ENCODE measurements around the gene TOM1L2. TPM values are rescaled to one million over a fixed set of nuclear protein-coding genes. Genes with fewer than 3 reads are reported as not detected.

TOM1L2 gene
- total RNA-seq, 1 donor from 2014 or later = 13.4 TPM

DNA sequence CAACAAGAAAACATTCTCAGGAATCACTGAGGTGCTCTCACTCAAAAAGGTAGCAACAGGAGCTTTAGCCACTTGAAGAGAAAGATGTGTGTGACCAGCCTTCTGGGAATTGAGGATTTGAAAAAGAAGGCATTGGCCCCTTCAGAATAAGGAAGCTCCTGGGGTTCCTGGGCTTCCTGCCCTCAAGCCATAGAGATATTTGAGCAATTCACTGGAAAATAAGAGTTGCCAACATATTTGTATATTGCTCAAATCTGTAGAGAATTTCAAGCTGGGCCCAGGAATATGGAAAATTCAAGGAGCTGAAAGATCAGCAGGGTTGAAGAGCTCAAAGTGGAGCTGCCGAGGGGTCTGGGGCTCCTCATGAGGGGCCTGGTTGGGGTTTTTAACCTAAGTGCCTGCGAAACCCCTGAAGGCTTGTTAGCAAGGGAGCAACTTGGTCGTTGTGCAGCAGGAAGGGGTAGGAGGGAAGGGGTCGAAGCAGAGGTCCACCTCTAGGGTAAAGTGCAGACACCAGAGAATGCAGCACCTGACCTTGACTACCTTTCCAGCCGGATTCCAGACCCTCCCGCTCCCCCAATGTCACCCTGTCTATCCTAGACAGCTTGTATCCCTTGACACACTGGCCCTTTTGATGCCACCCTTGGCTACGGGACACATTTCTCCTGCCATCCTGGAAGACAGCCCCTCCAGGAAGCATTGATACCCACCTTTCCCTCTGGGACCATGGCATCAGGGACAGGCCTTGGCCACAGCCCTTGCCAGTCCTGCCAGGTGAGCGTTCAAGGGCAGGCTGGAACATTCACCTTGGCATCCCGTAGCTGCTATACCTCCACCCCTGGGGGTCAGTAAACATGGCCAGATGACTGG is 67.8 kb downstream of the TOM1L2 start:
- H3K36me3 Mint-ChIP-seq (ENCODE audit: low read depth) = no peaks in the 10 kb centered on the region
- no peaks in the 10 kb centered on the region for H3K27me3 Mint-ChIP-seq (ENCODE audit: low read depth)
- no peaks in the 10 kb centered on the region for H3K9me3 Mint-ChIP-seq
- no peaks in the 10 kb centered on the region for H3K4me1 Mint-ChIP-seq (ENCODE audit: low read depth)
- H3K4me3 Mint-ChIP-seq (ENCODE audit: low read depth) = no peak overlapping the region
- intact Hi-C loops (cut with micrococcal nuclease) = no loop called here
- H3K27ac Mint-ChIP-seq = no peak overlapping the region
- no peak for DNase-seq (ENCODE audit: low spot score)

GRCh38 chr17:17902877-17903276 is 69.3 kb downstream of the TOM1L2 start:
- Mint-ChIP-seq H3K4me1 (ENCODE audit: low read depth) (no peaks in the 10 kb centered on the region), H3K27me3 (ENCODE audit: low read depth) (no peaks in the 10 kb centered on the region), H3K4me3 (ENCODE audit: low read depth) (no peak overlapping the region), H3K27ac (no peak overlapping the region), H3K9me3 (no peaks in the 10 kb centered on the region), H3K36me3 (ENCODE audit: low read depth) (no peaks in the 10 kb centered on the region)
- no peak for DNase-seq (ENCODE audit: low spot score)
- intact Hi-C loops (cut with micrococcal nuclease) = no loop called here

DNA sequence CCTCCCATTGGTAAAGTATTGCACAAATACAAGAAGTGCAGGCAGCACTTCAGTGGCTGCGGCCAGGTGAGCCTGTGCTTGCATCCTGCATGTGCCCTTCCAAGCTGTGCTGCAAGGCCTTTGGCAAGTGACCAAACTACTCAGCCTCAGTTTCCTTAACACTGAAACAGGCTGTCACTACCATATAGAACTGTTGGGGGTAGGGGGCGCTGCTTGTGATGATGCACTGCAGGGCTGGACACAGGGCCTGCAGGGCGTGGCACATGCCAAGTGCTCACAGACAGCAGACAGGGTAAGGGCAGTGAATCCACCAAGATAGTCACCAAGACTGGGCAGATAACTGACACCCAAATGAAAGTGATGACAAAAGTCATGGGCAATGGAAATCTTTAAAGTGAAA is 69.8 kb downstream of the TOM1L2 start:
- Mint-ChIP-seq H3K36me3 (ENCODE audit: low read depth) (peaks cover 3% of the 10 kb centered on the region), H3K27me3 (ENCODE audit: low read depth) (no peaks in the 10 kb centered on the region), H3K27ac (no peak overlapping the region), H3K4me3 (ENCODE audit: low read depth) (no peak overlapping the region), H3K4me1 (ENCODE audit: low read depth) (no peaks in the 10 kb centered on the region), H3K9me3 (no peaks in the 10 kb centered on the region)
- intact Hi-C loops (cut with micrococcal nuclease) = no loop called here
- no peak for DNase-seq (ENCODE audit: low spot score)

DNA sequence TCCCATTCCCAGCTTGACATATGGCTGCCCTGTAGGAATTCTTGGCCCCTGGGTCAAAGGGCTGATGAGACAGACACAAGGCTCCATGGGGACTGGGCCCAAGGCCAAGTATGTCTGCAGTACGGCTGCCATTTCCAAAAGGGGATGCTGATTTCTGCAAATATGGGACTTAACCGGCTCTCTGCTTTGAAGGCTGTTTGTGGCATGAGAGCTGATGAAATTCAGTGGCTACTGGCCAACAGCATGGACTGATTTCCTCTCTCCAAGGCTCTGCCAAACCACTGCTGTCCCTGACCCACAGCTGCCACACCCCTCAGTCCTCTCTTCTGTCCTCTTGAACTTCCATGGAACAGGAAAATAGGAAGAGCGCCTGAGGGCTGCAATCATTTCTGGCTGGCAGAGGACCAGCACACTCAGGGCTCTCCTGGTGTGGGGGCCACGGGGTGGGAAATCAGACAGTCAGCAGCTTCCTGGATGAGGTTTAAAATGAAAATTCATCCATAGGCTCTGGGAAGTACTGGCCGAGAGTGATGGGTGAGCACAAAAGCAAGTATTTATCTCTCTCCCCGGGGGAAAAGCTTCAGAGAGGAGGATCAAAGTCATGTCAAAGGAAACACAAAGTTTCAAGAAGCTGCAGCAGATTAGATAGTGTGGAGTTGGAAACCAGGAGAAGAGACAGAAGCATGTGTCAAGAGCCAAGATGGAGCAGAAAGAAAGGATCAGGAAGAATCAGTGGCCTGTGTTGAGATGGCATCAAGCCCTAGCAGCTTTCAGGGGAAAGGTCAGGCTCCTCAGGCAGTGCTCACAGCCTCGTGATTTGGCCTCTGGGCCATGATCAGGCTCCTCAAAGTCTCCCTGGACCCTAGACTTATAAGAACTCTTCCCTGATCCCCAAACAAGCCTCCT is 71.3 kb downstream of the TOM1L2 start:
- intact Hi-C loops (cut with micrococcal nuclease) = no loop called here
- Mint-ChIP-seq H3K4me3 (ENCODE audit: low read depth) (no peak overlapping the region), H3K27ac (no peak overlapping the region), H3K9me3 (no peaks in the 10 kb centered on the region), H3K4me1 (ENCODE audit: low read depth) (no peaks in the 10 kb centered on the region), H3K27me3 (ENCODE audit: low read depth) (no peaks in the 10 kb centered on the region), H3K36me3 (ENCODE audit: low read depth) (peaks cover 3% of the 10 kb centered on the region)
- no peak for DNase-seq (ENCODE audit: low spot score)

GRCh38 chr17:17899486-17899885 is 72.7 kb downstream of the TOM1L2 start:
- Mint-ChIP-seq H3K27ac (no peak overlapping the region), H3K9me3 (no peaks in the 10 kb centered on the region), H3K36me3 (ENCODE audit: low read depth) (peaks cover 3% of the 10 kb centered on the region), H3K27me3 (ENCODE audit: low read depth) (no peaks in the 10 kb centered on the region), H3K4me1 (ENCODE audit: low read depth) (no peaks in the 10 kb centered on the region), H3K4me3 (ENCODE audit: low read depth) (no peak overlapping the region)
- intact Hi-C loops (cut with micrococcal nuclease) = no loop called here
- DNase-seq (ENCODE audit: low spot score) = no peak

DNA sequence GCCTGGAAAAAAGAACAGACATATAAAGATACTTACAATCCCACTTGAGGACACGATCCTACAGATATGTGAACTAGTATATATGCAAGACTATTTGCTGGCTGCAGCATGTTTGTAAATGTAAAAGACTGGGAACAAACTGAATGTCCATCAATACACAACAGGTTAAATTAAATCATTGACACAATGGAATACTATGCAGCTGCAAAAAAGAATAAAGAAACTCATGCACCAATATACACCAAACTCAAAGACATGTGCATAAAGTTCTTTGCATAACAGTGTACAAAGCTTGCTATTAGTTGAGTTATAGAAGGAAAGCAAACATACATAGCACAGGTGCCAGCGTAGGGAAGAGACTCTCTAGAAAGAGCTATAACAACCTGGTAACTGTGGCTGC is 73.5 kb downstream of the TOM1L2 start:
- DNase-seq (ENCODE audit: low spot score) = no peak
- Mint-ChIP-seq H3K4me1 (ENCODE audit: low read depth) (no peaks in the 10 kb centered on the region), H3K27ac (no peak overlapping the region), H3K36me3 (ENCODE audit: low read depth) (peaks cover 3% of the 10 kb centered on the region), H3K27me3 (ENCODE audit: low read depth) (no peaks in the 10 kb centered on the region), H3K4me3 (ENCODE audit: low read depth) (no peak overlapping the region), H3K9me3 (no peaks in the 10 kb centered on the region)
- intact Hi-C loops (cut with micrococcal nuclease) = no loop called here

- no peak for DNase-seq (ENCODE audit: low spot score)
- intact Hi-C loops (cut with micrococcal nuclease) = no loop called here
- H3K4me3 Mint-ChIP-seq (ENCODE audit: low read depth) = no peak overlapping the region
- H3K4me1 Mint-ChIP-seq (ENCODE audit: low read depth) = no peaks in the 10 kb centered on the region
- H3K36me3 Mint-ChIP-seq (ENCODE audit: low read depth) = peaks cover 9% of the 10 kb centered on the region
- no peaks in the 10 kb centered on the region for H3K9me3 Mint-ChIP-seq
- no peak overlapping the region for H3K27ac Mint-ChIP-seq
- no peaks in the 10 kb centered on the region for H3K27me3 Mint-ChIP-seq (ENCODE audit: low read depth)
Observed at GRCh38 chr17:17897442-17897841, 74.8 kb downstream of the TOM1L2 start.

GRCh38 chr17:17896746-17897145 is 75.5 kb downstream of the TOM1L2 start:
- no peaks in the 10 kb centered on the region for H3K27me3 Mint-ChIP-seq (ENCODE audit: low read depth)
- H3K36me3 Mint-ChIP-seq (ENCODE audit: low read depth) = peaks cover 12% of the 10 kb centered on the region
- no peak for DNase-seq (ENCODE audit: low spot score)
- no peak overlapping the region for H3K27ac Mint-ChIP-seq
- H3K4me1 Mint-ChIP-seq (ENCODE audit: low read depth) = no peaks in the 10 kb centered on the region
- no peaks in the 10 kb centered on the region for H3K9me3 Mint-ChIP-seq
- intact Hi-C loops (cut with micrococcal nuclease) = no loop called here
- H3K4me3 Mint-ChIP-seq (ENCODE audit: low read depth) = no peak overlapping the region

GRCh38 chr17:17893801-17894644 is 78.2 kb downstream of the TOM1L2 start:
- no peaks in the 10 kb centered on the region for H3K27me3 Mint-ChIP-seq (ENCODE audit: low read depth)
- intact Hi-C loops (cut with micrococcal nuclease) = no loop called here
- H3K27ac Mint-ChIP-seq = no peak overlapping the region
- H3K36me3 Mint-ChIP-seq (ENCODE audit: low read depth) = peaks cover 15% of the 10 kb centered on the region
- no peak for DNase-seq (ENCODE audit: low spot score)
- no peaks in the 10 kb centered on the region for H3K4me1 Mint-ChIP-seq (ENCODE audit: low read depth)
- no peak overlapping the region for H3K4me3 Mint-ChIP-seq (ENCODE audit: low read depth)
- no peaks in the 10 kb centered on the region for H3K9me3 Mint-ChIP-seq

GRCh38 chr17:17892731-17893130 is 79.5 kb downstream of the TOM1L2 start:
- intact Hi-C loops (cut with micrococcal nuclease) = no loop called here
- Mint-ChIP-seq H3K9me3 (no peaks in the 10 kb centered on the region), H3K27me3 (ENCODE audit: low read depth) (no peaks in the 10 kb centered on the region), H3K4me1 (ENCODE audit: low read depth) (no peaks in the 10 kb centered on the region), H3K4me3 (ENCODE audit: low read depth) (no peak overlapping the region), H3K36me3 (ENCODE audit: low read depth) (peaks cover 15% of the 10 kb centered on the region), H3K27ac (no peak overlapping the region)
- no peak for DNase-seq (ENCODE audit: low spot score)

DNA sequence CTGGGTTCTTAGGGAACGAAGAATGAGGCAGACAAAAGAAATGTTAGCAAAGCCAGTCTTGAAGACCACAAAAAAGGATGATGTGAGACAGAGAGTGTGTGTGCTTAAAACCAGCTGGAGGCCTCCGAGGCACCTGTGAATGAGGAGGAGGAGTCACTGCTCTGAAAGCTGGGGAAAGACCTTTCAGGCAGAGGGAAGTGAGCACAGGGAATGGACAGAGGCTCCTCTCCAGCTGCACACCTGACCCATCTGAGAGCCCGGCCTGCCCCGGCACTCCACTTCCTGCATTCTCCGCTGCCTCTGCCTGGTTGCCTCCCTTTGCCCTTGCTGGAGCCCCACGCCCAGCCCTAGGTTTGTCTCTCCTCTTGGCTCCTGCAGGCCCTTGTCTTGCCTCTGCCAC is 80.2 kb downstream of the TOM1L2 start:
- Mint-ChIP-seq H3K27me3 (ENCODE audit: low read depth) (no peaks in the 10 kb centered on the region), H3K4me1 (ENCODE audit: low read depth) (no peaks in the 10 kb centered on the region), H3K9me3 (no peaks in the 10 kb centered on the region), H3K27ac (no peak overlapping the region), H3K36me3 (ENCODE audit: low read depth) (peaks cover 12% of the 10 kb centered on the region), H3K4me3 (ENCODE audit: low read depth) (no peak overlapping the region)
- no peak for DNase-seq (ENCODE audit: low spot score)
- intact Hi-C loops (cut with micrococcal nuclease) = no loop called here
